ENCODE measurements around the gene STPG3.

Gene STPG3

GRCh38 chr9:137216188-137216965 lies 34.7 kb upstream of the STPG3 start:
- Histone ChIP-seq H3K4me3 (ENCODE audit: low read depth, low read length) (no peak overlapping the region), H3K36me3 (replicated peaks) (peaks cover 2% of the 10 kb centered on the region), H3K27me3 (replicated peaks) (no peaks in the 10 kb centered on the region), H3K27ac (no peak overlapping the region)
- in situ Hi-C loops (cut with HindIII; ENCODE audit: low pct_ligation_motif_present, low sequenced_read_pairs) = no loop called here
- TF ChIP-seq CTCF (IDR thresholded peaks at IDR 0.05; ENCODE audit: low read depth, low read length, missing control alignments) = no peak
- DNase-seq = no peak

DNA sequence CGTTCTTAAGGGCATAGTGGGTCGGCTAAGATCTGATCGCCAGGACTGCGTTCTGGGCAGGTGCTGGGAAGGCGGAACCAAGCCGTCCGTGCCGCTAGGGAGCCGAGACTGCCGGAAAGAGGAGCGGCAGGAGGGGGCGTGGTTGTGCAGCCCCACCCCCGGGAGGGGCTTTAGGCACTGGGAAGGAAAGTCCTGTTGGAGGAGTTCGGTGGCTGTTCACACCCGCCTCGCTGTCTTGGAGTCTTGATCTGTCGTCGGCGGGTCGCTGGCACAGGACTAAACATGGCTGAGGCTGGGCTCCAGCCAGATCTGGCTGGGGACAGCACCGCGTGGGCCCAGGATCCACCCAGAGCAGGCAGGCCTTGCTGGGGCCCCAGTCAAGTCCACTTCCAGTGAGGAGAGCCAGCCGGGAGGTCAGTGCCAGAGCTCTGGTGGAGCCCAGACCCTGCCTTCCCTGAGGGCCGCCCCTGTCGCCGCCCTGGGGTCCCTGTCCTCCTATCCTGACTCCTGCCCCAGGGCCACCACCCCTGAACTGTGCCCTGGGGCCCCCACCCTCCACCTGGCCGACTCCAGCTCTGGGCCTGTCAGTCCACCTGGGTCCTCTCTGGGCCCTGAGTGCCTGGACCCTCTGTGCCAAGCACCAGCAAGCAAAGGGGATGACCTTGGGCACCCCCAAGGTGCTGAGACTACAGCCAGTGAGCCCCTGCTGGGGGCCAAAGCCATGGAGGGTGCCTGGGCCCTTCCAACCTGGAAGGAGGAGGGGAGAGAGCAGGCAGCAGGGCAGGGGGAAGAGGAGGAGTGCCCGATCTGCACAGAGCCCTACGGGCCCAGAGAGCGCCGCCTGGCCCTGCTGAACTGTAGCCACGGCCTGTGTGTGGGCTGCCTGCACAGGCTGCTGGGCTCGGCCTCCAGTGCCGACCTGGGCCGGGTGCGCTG lies 33.5 kb upstream of the STPG3 start:
- Histone ChIP-seq H3K27ac (no peak overlapping the region), H3K36me3 (replicated peaks) (peaks cover 2% of the 10 kb centered on the region), H3K27me3 (replicated peaks) (no peaks in the 10 kb centered on the region), H3K4me3 (ENCODE audit: low read depth, low read length) (no peak overlapping the region)
- in situ Hi-C loops (cut with HindIII; ENCODE audit: low pct_ligation_motif_present, low sequenced_read_pairs) = no loop called here
- no peak for TF ChIP-seq CTCF (IDR thresholded peaks at IDR 0.05; ENCODE audit: low read depth, low read length, missing control alignments)
- DNase-seq = no peak

DNA sequence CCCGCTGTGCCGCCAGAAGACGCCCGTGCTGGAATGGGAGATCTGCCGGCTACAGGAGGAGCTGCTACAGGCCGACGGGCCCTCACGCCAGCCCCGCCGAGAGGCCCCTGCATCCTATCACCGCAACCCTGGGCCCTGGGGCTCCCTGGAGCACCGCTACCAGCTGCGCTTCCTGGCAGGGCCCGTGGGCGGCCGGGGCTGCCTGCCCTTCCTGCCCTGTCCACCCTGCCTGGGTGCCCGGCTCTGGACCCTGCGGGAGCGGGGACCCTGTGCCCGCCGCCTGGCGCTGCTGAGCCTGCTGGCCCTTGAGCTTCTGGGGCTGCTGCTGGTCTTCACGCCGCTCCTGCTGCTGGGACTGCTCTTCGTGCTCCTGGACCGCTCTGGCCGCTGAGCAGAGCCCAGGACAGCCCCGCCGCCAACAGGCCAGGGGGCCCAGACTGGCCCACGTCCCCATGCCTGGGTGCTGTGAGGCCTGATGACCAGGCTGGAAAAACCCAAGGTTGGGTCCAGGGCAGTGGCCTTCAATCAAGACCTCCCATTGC lies 32.8 kb upstream of the STPG3 start:
- H3K36me3 ChIP-seq (replicated peaks) = peaks cover 2% of the 10 kb centered on the region
- no peaks in the 10 kb centered on the region for H3K27me3 ChIP-seq (replicated peaks)
- in situ Hi-C loops (cut with HindIII; ENCODE audit: low pct_ligation_motif_present, low sequenced_read_pairs) = no loop called here
- DNase-seq = no peak
- no peak overlapping the region for H3K27ac ChIP-seq
- no peak for TF ChIP-seq CTCF (IDR thresholded peaks at IDR 0.05; ENCODE audit: low read depth, low read length, missing control alignments)
- no peak overlapping the region for H3K4me3 ChIP-seq (ENCODE audit: low read depth, low read length)

DNA sequence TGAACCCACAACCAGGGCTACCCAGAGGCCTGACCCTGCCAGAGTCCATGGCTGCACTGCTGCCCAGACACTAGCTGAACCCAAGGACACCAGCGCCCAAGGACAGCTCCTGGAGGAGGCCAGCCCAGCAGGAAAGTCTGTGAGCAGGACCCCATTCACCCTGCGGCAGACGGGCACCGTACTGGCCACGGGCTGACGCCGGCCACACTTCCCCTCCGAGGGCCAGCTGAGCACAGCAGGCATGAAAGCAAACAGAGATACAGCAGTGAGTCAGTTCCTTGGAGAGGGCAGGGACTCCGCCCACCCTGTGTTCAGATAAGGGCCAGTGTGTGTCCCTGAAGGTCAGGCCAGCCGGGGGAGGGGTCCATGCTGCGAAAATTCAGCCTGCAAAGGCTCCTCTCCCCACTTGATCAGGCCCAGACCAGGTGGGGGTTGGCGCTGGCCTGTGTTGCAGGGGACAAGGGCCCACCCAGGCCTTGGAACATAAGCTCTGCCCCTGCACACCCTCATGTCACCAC lies 32.3 kb upstream of the STPG3 start:
- DNase-seq = peak; percentile 67
- no peak overlapping the region for H3K4me3 ChIP-seq (ENCODE audit: low read depth, low read length)
- H3K27me3 ChIP-seq (replicated peaks) = no peaks in the 10 kb centered on the region
- no peak overlapping the region for H3K27ac ChIP-seq
- in situ Hi-C loops (cut with HindIII; ENCODE audit: low pct_ligation_motif_present, low sequenced_read_pairs) = no loop called here
- peaks cover 2% of the 10 kb centered on the region for H3K36me3 ChIP-seq (replicated peaks)
- no peak for TF ChIP-seq CTCF (IDR thresholded peaks at IDR 0.05; ENCODE audit: low read depth, low read length, missing control alignments)

GRCh38 chr9:137219757-137220316 lies 31.2 kb upstream of the STPG3 start:
- no peak for DNase-seq
- TF ChIP-seq CTCF (IDR thresholded peaks at IDR 0.05; ENCODE audit: low read depth, low read length, missing control alignments) = no peak
- Histone ChIP-seq H3K4me3 (ENCODE audit: low read depth, low read length) (no peak overlapping the region), H3K27me3 (replicated peaks) (no peaks in the 10 kb centered on the region), H3K27ac (no peak overlapping the region), H3K36me3 (replicated peaks) (peaks cover 2% of the 10 kb centered on the region)
- in situ Hi-C loops (cut with HindIII; ENCODE audit: low pct_ligation_motif_present, low sequenced_read_pairs) = no loop called here

All from brain microvascular endothelial cell (primary cell).